Activated CD4-positive, CD25-positive, alpha-beta regulatory T cell treated with anti-CD3 and anti-CD28 coated beads, Interleukin-2, amount 50 U/mL, for 24 hours (primary cell): ENCODE results near the gene POTEH.
A peak's percentile ranks its signal among the peaks of the same experiment; 100 is the strongest.
"Not testable (repeated sequence)": the region's sequence is repeated elsewhere in the genome, so short reads cannot be mapped to it uniquely, and the experiment has no call there.

Source experiments
- ATAC-seq, 2 donors: fragments of 150-1000 bp; cut with Tn5 transposase; one replicate each; pipeline ENCODE4 v1.10.0; 2021; ENCODE audit warnings: mild to moderate bottlenecking in 1 of 2, moderate library complexity in 1 of 2

Gene POTEH

GRCh38 chr22:15689749-15690125 is at the start of gene POTEH:
Gene POTEH, plus strand, starts transcription at chr22:15690026. Its CDS starts 52 bp downstream, at chr22:15690078.
- ATAC-seq = not testable (repeated sequence)

- ATAC-seq = peak in 1 of 2 donors; percentile 7
These were observed 47.5 kb upstream of the POTEH start for GRCh38 chr22:15642288-15642861.

- ATAC-seq = not testable (repeated sequence)
These were observed 37.9 kb upstream of the POTEH start for GRCh38 chr22:15651954-15652353.

GRCh38 chr22:15652738-15653137 is 37.1 kb upstream of the POTEH start:
- not testable (repeated sequence) for ATAC-seq

- ATAC-seq = not testable (repeated sequence)
These were observed 36.6 kb upstream of the POTEH start for GRCh38 chr22:15653241-15653640.

- ATAC-seq = not testable (repeated sequence)
These were observed 28.7 kb upstream of the POTEH start for GRCh38 chr22:15661102-15661501.

GRCh38 chr22:15664682-15665081 is 25.1 kb upstream of the POTEH start:
- peak in 1 of 2 donors; percentile 27 for ATAC-seq

GRCh38 chr22:15665478-15665877 is 24.3 kb upstream of the POTEH start:
- not testable (repeated sequence) for ATAC-seq

- not testable (repeated sequence) for ATAC-seq
These were observed 20.4 kb upstream of the POTEH start for GRCh38 chr22:15669430-15669829.

GRCh38 chr22:15679702-15680101 is 10.1 kb upstream of the POTEH start:
- not testable (repeated sequence) for ATAC-seq

GRCh38 chr22:15684115-15684514 is 5.7 kb upstream of the POTEH start:
- not testable (repeated sequence) for ATAC-seq

- not testable (repeated sequence) for ATAC-seq
These were observed 5.1 kb upstream of the POTEH start for GRCh38 chr22:15684695-15685094.

- ATAC-seq = peak in 1 of 2 donors; percentile 19
These were observed 4.2 kb upstream of the POTEH start for GRCh38 chr22:15685641-15686040.

- ATAC-seq = peak in 1 of 2 donors; percentile 10
These were observed 2.7 kb upstream of the POTEH start for GRCh38 chr22:15687086-15687485.

- not testable (repeated sequence) for ATAC-seq
These were observed 2.1 kb upstream of the POTEH start for GRCh38 chr22:15687676-15688075.

- not testable (repeated sequence) for ATAC-seq
These were observed 1.7 kb upstream of the POTEH start for GRCh38 chr22:15688090-15688489.

GRCh38 chr22:15689012-15689748 is 646 bp upstream of the POTEH start:
- ATAC-seq = not testable (repeated sequence)

- ATAC-seq = not testable (repeated sequence)
These were observed 23.8 kb downstream of the POTEH start for GRCh38 chr22:15713600-15713999.

- not testable (repeated sequence) for ATAC-seq
These were observed 24.3 kb downstream of the POTEH start for GRCh38 chr22:15714125-15714524.

GRCh38 chr22:15721884-15722283 is 32.1 kb downstream of the POTEH start:
- ATAC-seq = not testable (repeated sequence)

- ATAC-seq = peak in 1 of 2 donors; percentile 21
These were observed 39.5 kb downstream of the POTEH start for GRCh38 chr22:15729209-15729917.

GRCh38 chr22:15731023-15731422 is 41.2 kb downstream of the POTEH start:
- ATAC-seq = not testable (repeated sequence)

GRCh38 chr22:15734411-15734810 is 44.6 kb downstream of the POTEH start:
- ATAC-seq = not testable (repeated sequence)
